A673 (cell line): ENCODE results near the gene TMEM107. TPM values are rescaled to one million over a fixed set of nuclear protein-coding genes. Genes with fewer than 3 reads are reported as not detected.

Experiments
- BruUV-seq: library from RNA; stranded (reverse); fragments of 400-500 nt; replicated peaks from 2 replicates; lab custom pipeline; 2021; lab: Mats Ljungman, UMichigan
- CTCF ChIA-PET: fragments of 300-600 bp; sonication (Branson Sonifier 250); formaldehyde crosslinking; loops from one replicate; lab custom pipeline; 2022; ENCODE audit warnings: antibody characterized with exemption; lab: Charles Lee
- POLR2A ChIA-PET: fragments of 300-600 bp; sonication (Branson Sonifier 250); formaldehyde crosslinking; loops from one replicate; lab custom pipeline; 2022; ENCODE audit warnings: antibody characterized with exemption; ENCODE audit not compliant: low non-redundant PET; lab: Charles Lee
- DNase-seq: peaks from one replicate; pipeline ENCODE4 v3.0.0-alpha.2; 2015; ENCODE audit warnings: low spot score
- H3K27ac ChIP-seq: fragments of 200-600 bp; sonication (generic); 2 replicates; pipeline ENCODE4 v1.5.1; 2016; ENCODE audit warnings: mixed run types, low read depth, mild to moderate bottlenecking, mixed read lengths, antibody characterized with exemption, low read length; ENCODE audit not compliant: poor library complexity, severe bottlenecking
- H3K27me3 ChIP-seq: fragments of 200-600 bp; sonication (generic); replicated peaks from 2 replicates; pipeline ENCODE4 v1.6.1; 2017; ENCODE audit warnings: mixed run types, low read depth, mild to moderate bottlenecking, mixed read lengths, antibody characterized with exemption, low read length; ENCODE audit not compliant: insufficient read depth, poor library complexity
- H3K36me3 ChIP-seq: fragments of 200-600 bp; sonication (generic); 2 replicates; pipeline ENCODE4 v1.6.1; 2016; ENCODE audit warnings: mixed run types, mild to moderate bottlenecking, mixed read lengths, antibody characterized with exemption, low read length; ENCODE audit not compliant: insufficient read depth, poor library complexity, severe bottlenecking
- H3K4me1 ChIP-seq: fragments of 200-600 bp; sonication (generic); 2 replicates; pipeline ENCODE4 v1.6.1; 2017; ENCODE audit warnings: mixed run types, mild to moderate bottlenecking, mixed read lengths, antibody characterized with exemption, low read length; ENCODE audit not compliant: insufficient read depth, poor library complexity, severe bottlenecking
- H3K4me3 ChIP-seq: fragments of 200-600 bp; sonication (generic); 2 replicates; pipeline ENCODE4 v1.5.1; 2016; ENCODE audit warnings: low read depth, mixed run types, mild to moderate bottlenecking, mixed read lengths, low read length; ENCODE audit not compliant: poor library complexity, severe bottlenecking
- H3K9me3 ChIP-seq: fragments of 200-600 bp; sonication (generic); 2 replicates; pipeline ENCODE4 v1.6.1; 2016; ENCODE audit warnings: mixed run types, low read depth, mild to moderate bottlenecking, mixed read lengths, antibody characterized with exemption, low read length; ENCODE audit not compliant: poor library complexity, severe bottlenecking
- CTCF ChIP-seq: fragments of 300-800, 200-600 bp; sonication (generic); conservative IDR thresholded peaks from 2 replicates; pipeline ENCODE4 v1.5.1; 2017; ENCODE audit warnings: low read depth, mild to moderate bottlenecking, antibody characterized with exemption, low read length, moderate library complexity, mixed read lengths
- EZH2 ChIP-seq: fragments of 200-600 bp; sonication (generic); IDR thresholded peaks from 2 replicates; pipeline ENCODE4 v1.6.1; 2017; ENCODE audit warnings: borderline replicate concordance, low read depth, mild to moderate bottlenecking, mixed read lengths, antibody characterized with exemption, low read length; ENCODE audit not compliant: poor library complexity, severe bottlenecking
- intact Hi-C: fragments of 100-400 bp; cut with micrococcal nuclease; formaldehyde crosslinking; loops from one replicate; pipeline ENCODE4 v1.10.0; 2022; ENCODE audit not compliant: unreplicated experiment
- total RNA-seq: library from RNA; stranded (reverse); gene quantifications from 2 replicates; pipeline ENCODE4 v1.2.3, GENCODE V29; 2021

Gene TMEM107
- total RNA-seq, 1 experiment from 2014 or later = 19.4 TPM

DNA sequence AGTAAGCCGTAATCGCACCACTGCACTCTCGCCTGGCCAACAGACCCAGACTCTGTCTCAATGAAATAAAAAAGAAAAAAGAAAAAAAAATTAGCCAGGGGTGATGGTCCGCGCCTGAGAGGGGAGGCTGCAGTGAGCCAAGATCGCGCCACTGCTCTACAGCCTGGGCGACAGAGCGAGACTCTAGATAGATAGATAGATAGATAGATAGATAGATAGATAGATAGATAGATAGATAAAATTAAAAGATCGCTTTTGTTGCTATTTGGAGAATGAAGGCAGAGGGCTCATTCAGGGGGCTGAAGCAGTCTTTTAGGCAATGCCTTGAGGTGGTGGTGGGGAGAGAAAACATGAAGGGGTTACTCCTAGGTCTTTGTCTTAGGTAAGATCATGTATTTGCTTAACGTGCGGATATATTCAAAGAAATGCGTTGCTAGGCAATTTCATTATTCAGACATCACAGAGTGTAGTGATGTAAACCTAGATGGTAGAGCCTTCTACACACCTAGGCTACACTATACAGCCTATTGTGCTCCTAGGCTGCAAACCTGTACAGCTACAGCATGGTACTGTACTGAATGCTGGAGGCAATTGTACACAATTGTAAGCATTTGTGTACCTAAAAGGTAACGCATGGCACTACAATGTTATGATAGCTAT is 47.9 kb downstream of the TMEM107 start:
- ChIA-PET POLR2A (no interaction called here), CTCF (no interaction called here)
- intact Hi-C loops = no loop called here
- peaks cover 6% of the 10 kb centered on the region for H3K4me1 ChIP-seq
- no peaks in the 10 kb centered on the region for H3K27me3 ChIP-seq
- no peak for TF ChIP-seq EZH2
- no peak for TF ChIP-seq CTCF
- no peak for DNase-seq
- H3K36me3 ChIP-seq = no peaks in the 10 kb centered on the region
- BruUV-seq = no TSS peak
- no peaks in the 10 kb centered on the region for H3K9me3 ChIP-seq
- no peak overlapping the region for H3K4me3 ChIP-seq
- H3K27ac ChIP-seq = no peak overlapping the region

DNA sequence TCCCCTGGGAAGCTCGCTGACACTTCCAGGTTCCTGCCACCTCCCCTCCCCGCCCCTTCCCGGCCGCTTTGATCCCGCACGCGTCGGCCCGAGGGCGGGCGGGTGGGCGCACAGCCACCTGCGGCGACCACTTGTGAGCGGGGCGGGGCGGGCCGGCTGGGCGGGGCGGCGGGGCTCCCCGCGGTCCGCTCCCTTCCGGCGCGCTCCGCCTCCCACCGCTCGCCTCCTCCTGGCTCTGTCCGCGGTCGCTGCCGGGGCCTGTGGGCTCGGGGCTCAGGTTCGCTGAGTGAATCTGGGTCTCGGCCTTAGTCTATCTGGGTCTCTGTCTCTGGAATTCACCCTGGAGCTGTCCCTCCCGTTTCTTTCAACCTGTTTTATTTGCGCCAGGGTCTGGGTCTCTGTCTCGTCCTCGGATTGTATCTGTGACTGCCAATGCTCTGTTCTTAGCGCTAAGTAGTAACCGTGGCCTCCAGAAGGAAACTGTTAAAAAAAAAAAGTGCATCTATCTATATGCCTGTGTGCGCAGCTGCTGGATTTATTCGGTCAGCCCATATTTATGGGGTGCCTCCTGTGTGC is 49.6 kb downstream of the TMEM107 start:
- no peaks in the 10 kb centered on the region for H3K9me3 ChIP-seq
- no peak for TF ChIP-seq CTCF
- no peak for TF ChIP-seq EZH2
- no peaks in the 10 kb centered on the region for H3K27me3 ChIP-seq
- peaks cover 6% of the 10 kb centered on the region for H3K4me1 ChIP-seq
- CTCF ChIA-PET = no interaction called here
- no peaks in the 10 kb centered on the region for H3K36me3 ChIP-seq
- no TSS peak for BruUV-seq
- H3K4me3 ChIP-seq = peak overlapping the region; percentile 68
- H3K27ac ChIP-seq = peak overlapping the region; percentile 58
- peak; percentile 74 for DNase-seq
- POLR2A ChIA-PET = no interaction called here
- intact Hi-C loops = loop anchor here (1.0 kb wide), 1 partner anchor 96 kb away; no protein-coding TSS in a partner anchor

GRCh38 chr17:8125947-8126490 is 50.2 kb downstream of the TMEM107 start:
- POLR2A ChIA-PET = no interaction called here

More at GRCh38 chr17:8125947-8126490, 50.2 kb downstream of the TMEM107 start:
- no peaks in the 10 kb centered on the region for H3K36me3 ChIP-seq
- DNase-seq = peak; percentile 75
- CTCF ChIA-PET = no interaction called here
- H3K9me3 ChIP-seq = no peaks in the 10 kb centered on the region
- H3K4me1 ChIP-seq = peaks cover 6% of the 10 kb centered on the region
- TF ChIP-seq CTCF (no peak), EZH2 (no peak)
- no peaks in the 10 kb centered on the region for H3K27me3 ChIP-seq
- BruUV-seq = no TSS peak
- H3K4me3 ChIP-seq = peak overlapping the region; percentile 68
- intact Hi-C loops = loop anchor here (1.0 kb wide), 1 partner anchor 96 kb away; no protein-coding TSS in a partner anchor
- peak overlapping the region; percentile 58 for H3K27ac ChIP-seq
